ENCODE measurements around the gene CHN1.

The CHN1 gene

GRCh38 chr2:174820361-174820760 lies 184.8 kb downstream of the CHN1 start:
- DNase-seq = no peak

GRCh38 chr2:174815526-174815925 lies 189.7 kb downstream of the CHN1 start:
- DNase-seq = no peak

GRCh38 chr2:174812037-174812436 lies 193.1 kb downstream of the CHN1 start:
- DNase-seq = no peak

GRCh38 chr2:174807931-174808330 lies 197.2 kb downstream of the CHN1 start:
- DNase-seq = no peak

GRCh38 chr2:174805803-174806202 lies 199.4 kb downstream of the CHN1 start:
- no peak for DNase-seq

- DNase-seq = no peak
These were observed 202.7 kb downstream of the CHN1 start for GRCh38 chr2:174802459-174802858.

GRCh38 chr2:174800436-174801205 lies 204.6 kb downstream of the CHN1 start:
- no peak for DNase-seq

GRCh38 chr2:174798801-174799200 lies 206.4 kb downstream of the CHN1 start:
- no peak for DNase-seq

- DNase-seq = no peak
These were observed 207.4 kb downstream of the CHN1 start for GRCh38 chr2:174797781-174798276.

GRCh38 chr2:174796319-174796771 lies 208.8 kb downstream of the CHN1 start:
- DNase-seq = no peak

GRCh38 chr2:174794851-174795374 lies 210.3 kb downstream of the CHN1 start:
- no peak for DNase-seq

GRCh38 chr2:174792309-174793025 lies 212.7 kb downstream of the CHN1 start:
- DNase-seq = no peak

- DNase-seq = no peak
These were observed 213.4 kb downstream of the CHN1 start for GRCh38 chr2:174791746-174792280.

GRCh38 chr2:174791020-174791419 lies 214.2 kb downstream of the CHN1 start:
- DNase-seq = no peak

- no peak for DNase-seq
These were observed 216.2 kb downstream of the CHN1 start for GRCh38 chr2:174789001-174789400.

- no peak for DNase-seq
These were observed 216.8 kb downstream of the CHN1 start for GRCh38 chr2:174788291-174788929.

- peak; percentile 90 for DNase-seq
These were observed 217.5 kb downstream of the CHN1 start for GRCh38 chr2:174787487-174788205.

- no peak for DNase-seq
These were observed 219.0 kb downstream of the CHN1 start for GRCh38 chr2:174786066-174786725.

- no peak for DNase-seq
These were observed 219.7 kb downstream of the CHN1 start for GRCh38 chr2:174785481-174785880.

- DNase-seq = no peak
These were observed 220.3 kb downstream of the CHN1 start for GRCh38 chr2:174784909-174785308.

GRCh38 chr2:174784316-174784715 lies 220.9 kb downstream of the CHN1 start:
- DNase-seq = no peak

- no peak for DNase-seq
These were observed 223.2 kb downstream of the CHN1 start for GRCh38 chr2:174781996-174782395.
